HepG2 (cell line): Measurements from ENCODE around the gene DNAJB8. TPM values are rescaled to one million over a fixed set of nuclear protein-coding genes. Genes with fewer than 3 reads are reported as not detected.

ENCODE experiments used
- CHCHD3 ChIP-seq: sonication (generic); formaldehyde crosslinking; IDR thresholded peaks from 2 replicates; pipeline ENCODE4 v1.8.0; 2022; ENCODE audit warnings: mild to moderate bottlenecking, missing genetic modification reagents, moderate library complexity
- CHD4 ChIP-seq: fragments of 200-600 bp; sonication (generic); IDR thresholded peaks from 2 replicates; pipeline ENCODE4 v1.7.0; 2017; ENCODE audit warnings: mild to moderate bottlenecking, low read length, borderline replicate concordance
- FOSL1 ChIP-seq: sonication (generic); formaldehyde crosslinking; IDR thresholded peaks from 2 replicates; pipeline ENCODE4 v1.9.0; 2021; ENCODE audit warnings: missing genetic modification reagents, borderline replicate concordance
- FOXO1 ChIP-seq: sonication (generic); formaldehyde crosslinking; IDR thresholded peaks from 2 replicates; pipeline ENCODE4 v1.4.0; 2020; ENCODE audit warnings: missing genetic modification reagents
- NCOA5 ChIP-seq: sonication (generic); formaldehyde crosslinking; IDR thresholded peaks from 2 replicates; pipeline ENCODE4 v1.4.0; 2020; ENCODE audit warnings: missing genetic modification reagents
- PBX3 ChIP-seq: sonication (generic); formaldehyde crosslinking; IDR thresholded peaks from 2 replicates; pipeline ENCODE4 v1.8.1; 2023; ENCODE audit warnings: missing genetic modification reagents, inconsistent platforms, borderline replicate concordance
- RBM39 ChIP-seq: fragments of 200-400 bp; formaldehyde crosslinking; IDR thresholded peaks from one replicate; pipeline ENCODE4 v1.6.1; 2018; ENCODE audit warnings: antibody characterized with exemption, mild to moderate bottlenecking, low read depth, low read length; ENCODE audit not compliant: poor library complexity, severe bottlenecking
- SIN3A ChIP-seq: IDR thresholded peaks from 2 replicates; pipeline ENCODE4 v1.6.1; 2011; ENCODE audit warnings: low read depth, mild to moderate bottlenecking, control low read depth, low read length, borderline replicate concordance
- SP140L ChIP-seq: sonication (generic); formaldehyde crosslinking; IDR thresholded peaks from 2 replicates; pipeline ENCODE4 v1.4.0; 2020; ENCODE audit warnings: missing genetic modification reagents, borderline replicate concordance
- ZC3H4 ChIP-seq: sonication (generic); formaldehyde crosslinking; IDR thresholded peaks from 2 replicates; pipeline ENCODE4 v1.4.0; 2020; ENCODE audit warnings: missing genetic modification reagents, borderline replicate concordance
- ZFYVE20 ChIP-seq: sonication (generic); formaldehyde crosslinking; IDR thresholded peaks from 2 replicates; pipeline ENCODE4 v1.8.0; 2023; ENCODE audit warnings: low read depth, mild to moderate bottlenecking, moderate library complexity, missing genetic modification reagents, borderline replicate concordance
- ZNF264 ChIP-seq: sonication (generic); formaldehyde crosslinking; IDR thresholded peaks from 2 replicates; pipeline ENCODE4 v1.4.0; 2020; ENCODE audit warnings: missing genetic modification reagents
- ZNF274 ChIP-seq: sonication (generic); formaldehyde crosslinking; IDR thresholded peaks from 2 replicates; pipeline ENCODE4 v1.5.1; 2020; ENCODE audit warnings: mild to moderate bottlenecking, missing genetic modification reagents
- ZNF501 ChIP-seq: sonication (generic); formaldehyde crosslinking; IDR thresholded peaks from 2 replicates; pipeline ENCODE4 v1.5.1; 2020; ENCODE audit warnings: mild to moderate bottlenecking, moderate library complexity, missing genetic modification reagents
- ZNF569 ChIP-seq: sonication (generic); formaldehyde crosslinking; IDR thresholded peaks from 2 replicates; pipeline ENCODE4 v1.5.0; 2020; ENCODE audit warnings: mild to moderate bottlenecking, missing genetic modification reagents, moderate library complexity, borderline replicate concordance
- ZNF570 ChIP-seq: sonication (generic); formaldehyde crosslinking; IDR thresholded peaks from 2 replicates; pipeline ENCODE4 v1.4.0; 2020; ENCODE audit warnings: mild to moderate bottlenecking, missing genetic modification reagents, borderline replicate concordance
- ZNF616 ChIP-seq: sonication (generic); formaldehyde crosslinking; IDR thresholded peaks from 2 replicates; pipeline ENCODE4 v1.5.0; 2020; ENCODE audit warnings: low read depth, mild to moderate bottlenecking, missing genetic modification reagents
- ZSCAN25 ChIP-seq: sonication (generic); formaldehyde crosslinking; IDR thresholded peaks from 2 replicates; pipeline ENCODE4 v1.8.0; 2022; ENCODE audit warnings: mild to moderate bottlenecking, missing genetic modification reagents
- polyA plus RNA-seq, 8 experiments: library from polyadenylated mRNA; depleted of rRNA in 3 of 8; stranded (reverse) in 7 of 8; unstranded in 1 of 8; fragments of >200 nt; fragmentation: Illumina TruSeq in 4 of 8; extraction: Trizol in 4 of 8; gene quantifications; 2 replicates each; pipeline versions ENCODE4 v1.2.1 to v1.2.3, GENCODE V29; 2011 to 2016; ENCODE audit warnings: low read depth in 4 of 8, missing spikeins in 1 of 8, mixed read lengths in 1 of 8; ENCODE audit not compliant: insufficient read depth in 1 of 8
- total RNA-seq, 5 experiments: library from RNA; depleted of rRNA; stranded (reverse); fragments of >200 nt; fragmentation: Illumina TruSeq; extraction: Trizol; gene quantifications; 2 replicates each; pipeline ENCODE4 v1.2.3, GENCODE V29; 2016; ENCODE audit warnings: low read depth in 1 of 5
- TF ChIP-seq, protein P1 (sequence below): sonication (generic); formaldehyde crosslinking; IDR thresholded peaks from 2 replicates; pipeline ENCODE4 v1.9.0; 2022; ENCODE audit warnings: low read depth, missing genetic modification reagents
- TF ChIP-seq, protein P2 (sequence below): sonication (generic); formaldehyde crosslinking; IDR thresholded peaks from 2 replicates; pipeline ENCODE4 v1.5.1; 2020; ENCODE audit warnings: mild to moderate bottlenecking, missing genetic modification reagents, moderate library complexity
- TF ChIP-seq, protein P3 (sequence below): sonication (generic); formaldehyde crosslinking; IDR thresholded peaks from 2 replicates; pipeline ENCODE4 v1.4.0; 2020; ENCODE audit warnings: mild to moderate bottlenecking, missing genetic modification reagents

DNAJB8 gene
- total and polyA plus RNA-seq, 2 of the 13 experiments (the other 11 are each of a cell fraction or from before 2014, with no cell fraction given) = not detected

DNA sequence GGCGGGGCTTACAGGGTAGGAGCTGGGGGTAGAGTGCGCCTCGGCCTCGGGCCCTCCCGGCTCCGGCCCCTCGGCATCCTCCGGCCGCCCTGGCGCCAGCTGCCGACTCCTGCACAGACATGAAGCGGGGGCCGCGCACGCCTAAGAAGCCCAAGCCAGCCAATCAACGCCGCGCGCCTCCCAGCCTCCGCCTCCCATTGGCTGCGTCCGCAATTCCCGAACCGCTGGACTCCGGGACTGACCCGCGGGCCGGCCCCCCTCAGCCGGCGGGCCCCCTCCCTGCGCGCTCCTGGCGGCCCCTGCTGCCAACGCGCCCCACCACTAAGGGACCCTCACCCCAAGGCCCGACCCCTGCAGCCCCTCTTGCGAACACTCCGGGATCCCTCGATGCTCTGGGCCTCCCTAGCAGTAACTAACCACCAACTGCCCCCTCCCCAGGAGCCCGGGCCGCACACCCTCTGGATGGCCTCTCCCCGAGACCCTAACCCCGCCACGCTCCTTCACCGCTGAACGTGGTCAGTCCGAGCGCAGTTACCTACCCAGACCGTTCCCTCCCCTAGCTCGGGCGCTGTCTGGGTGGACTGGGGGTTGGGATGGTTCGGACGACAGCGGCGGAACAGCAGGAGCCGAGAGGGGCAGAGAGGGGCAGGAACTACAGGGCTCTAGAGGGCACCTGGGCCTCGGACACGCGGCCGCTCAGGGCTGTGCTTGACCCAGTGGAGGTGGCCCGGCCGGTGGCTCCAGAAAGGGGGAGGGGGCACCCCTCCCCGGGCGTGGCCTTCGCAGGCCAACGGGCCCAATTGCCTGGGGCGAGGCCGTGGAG is 21.3 kb upstream of the DNAJB8 start (continued):
- TF ChIP-seq, protein P1, sequence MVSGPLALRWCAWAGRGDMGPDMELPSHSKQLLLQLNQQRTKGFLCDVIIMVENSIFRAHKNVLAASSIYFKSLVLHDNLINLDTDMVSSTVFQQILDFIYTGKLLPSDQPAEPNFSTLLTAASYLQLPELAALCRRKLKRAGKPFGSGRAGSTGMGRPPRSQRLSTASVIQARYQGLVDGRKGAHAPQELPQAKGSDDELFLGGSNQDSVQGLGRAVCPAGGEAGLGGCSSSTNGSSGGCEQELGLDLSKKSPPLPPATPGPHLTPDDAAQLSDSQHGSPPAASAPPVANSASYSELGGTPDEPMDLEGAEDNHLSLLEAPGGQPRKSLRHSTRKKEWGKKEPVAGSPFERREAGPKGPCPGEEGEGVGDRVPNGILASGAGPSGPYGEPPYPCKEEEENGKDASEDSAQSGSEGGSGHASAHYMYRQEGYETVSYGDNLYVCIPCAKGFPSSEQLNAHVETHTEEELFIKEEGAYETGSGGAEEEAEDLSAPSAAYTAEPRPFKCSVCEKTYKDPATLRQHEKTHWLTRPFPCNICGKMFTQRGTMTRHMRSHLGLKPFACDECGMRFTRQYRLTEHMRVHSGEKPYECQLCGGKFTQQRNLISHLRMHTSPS (CRISPR knock-in tag) = peak; percentile 39; the same call in 1 of the 2 replicates
- peak; percentile 87 for TF ChIP-seq RBM39
- TF ChIP-seq ZSCAN25 (CRISPR knock-in tag) = peak; percentile 74
- no peak for TF ChIP-seq SP140L (CRISPR knock-in tag)
- peak; percentile 40; the same call in 1 of the 2 replicates for TF ChIP-seq PBX3
- peak; percentile 66 for TF ChIP-seq ZNF501
- no peak for TF ChIP-seq CHD4
- TF ChIP-seq, protein P2, sequence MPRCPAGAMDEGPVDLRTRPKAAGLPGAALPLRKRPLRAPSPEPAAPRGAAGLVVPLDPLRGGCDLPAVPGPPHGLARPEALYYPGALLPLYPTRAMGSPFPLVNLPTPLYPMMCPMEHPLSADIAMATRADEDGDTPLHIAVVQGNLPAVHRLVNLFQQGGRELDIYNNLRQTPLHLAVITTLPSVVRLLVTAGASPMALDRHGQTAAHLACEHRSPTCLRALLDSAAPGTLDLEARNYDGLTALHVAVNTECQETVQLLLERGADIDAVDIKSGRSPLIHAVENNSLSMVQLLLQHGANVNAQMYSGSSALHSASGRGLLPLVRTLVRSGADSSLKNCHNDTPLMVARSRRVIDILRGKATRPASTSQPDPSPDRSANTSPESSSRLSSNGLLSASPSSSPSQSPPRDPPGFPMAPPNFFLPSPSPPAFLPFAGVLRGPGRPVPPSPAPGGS = no peak; the same call in 1 of the 2 replicates
- TF ChIP-seq, protein P3, sequence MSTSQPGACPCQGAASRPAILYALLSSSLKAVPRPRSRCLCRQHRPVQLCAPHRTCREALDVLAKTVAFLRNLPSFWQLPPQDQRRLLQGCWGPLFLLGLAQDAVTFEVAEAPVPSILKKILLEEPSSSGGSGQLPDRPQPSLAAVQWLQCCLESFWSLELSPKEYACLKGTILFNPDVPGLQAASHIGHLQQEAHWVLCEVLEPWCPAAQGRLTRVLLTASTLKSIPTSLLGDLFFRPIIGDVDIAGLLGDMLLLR (CRISPR knock-in tag) = peak; percentile 38; the same call in 1 of the 2 replicates
- 0 out of 2 replicates have a peak, but pooled peaks have one; percentile 31 for TF ChIP-seq ZNF570
- TF ChIP-seq FOSL1 (CRISPR knock-in tag) = no peak
- peak; percentile 84; the same call in 1 of the 2 replicates for TF ChIP-seq ZNF616 (CRISPR knock-in tag)
- peak; percentile 17; the same call in 1 of the 2 replicates for TF ChIP-seq ZNF274 (CRISPR knock-in tag)
- TF ChIP-seq CHCHD3 = no peak
- peak; percentile 37; the same call in 1 of the 2 replicates for TF ChIP-seq SIN3A
- TF ChIP-seq ZC3H4 (CRISPR knock-in tag) = peak; percentile 65; the same call in 1 of the 2 replicates
- no peak for TF ChIP-seq ZNF264
- no peak for TF ChIP-seq NCOA5 (CRISPR knock-in tag)
- TF ChIP-seq ZFYVE20 (CRISPR knock-in tag) = no peak
- TF ChIP-seq FOXO1 (CRISPR knock-in tag) = 0 out of 2 replicates have a peak, but pooled peaks have one; percentile 8
- no peak for TF ChIP-seq ZNF569 (CRISPR knock-in tag)
